ENCODE measurements around the gene OR4C46.
"Not testable (repeated sequence)": the region's sequence is repeated elsewhere in the genome, so short reads cannot be mapped to it uniquely, and the experiment has no call there.

OR4C46 gene

DNA sequence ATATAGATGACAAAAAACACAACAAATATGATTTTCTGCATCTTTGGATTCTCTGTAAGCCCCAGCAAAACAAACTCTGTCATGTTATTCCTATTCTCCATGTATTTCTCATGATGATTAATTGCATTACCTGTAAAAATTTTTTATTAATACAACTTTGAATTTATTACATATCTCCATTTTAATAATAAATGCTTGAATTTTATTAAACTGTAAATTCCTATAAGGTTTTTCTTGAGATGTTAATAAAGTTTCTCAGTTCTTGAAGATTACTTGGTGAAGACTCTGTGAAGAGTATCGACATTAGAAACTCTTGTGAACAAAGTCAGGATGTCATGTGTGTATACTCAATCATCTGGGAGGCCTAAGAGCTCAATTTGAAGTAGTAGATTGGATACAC, at the start of gene OR4C46:
Gene OR4C46, minus strand, starts transcription at position 101 of the 400 bp plus-strand sequence. Its CDS starts 0 bp downstream, at position 101.
- DNase-seq: no peak

DNA sequence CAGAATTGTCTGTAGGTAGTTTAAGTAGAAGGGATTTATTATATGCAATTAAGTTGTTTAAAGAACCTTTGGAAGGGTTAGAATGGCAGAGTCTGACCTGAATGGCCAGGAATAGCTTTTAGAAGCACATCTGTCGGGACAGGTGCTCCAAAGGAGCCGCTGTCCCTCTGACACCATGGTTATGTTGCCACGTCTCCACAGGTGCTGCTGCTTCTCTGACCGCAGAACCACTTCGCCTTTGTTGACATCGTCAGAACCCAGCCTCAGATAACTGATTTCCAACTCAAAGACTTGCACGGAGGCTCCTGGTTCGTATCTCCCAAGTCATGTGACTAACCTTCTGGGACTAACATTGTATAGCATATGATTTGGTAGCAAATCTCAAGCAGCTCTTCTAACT, 41.8 kb upstream of the OR4C46 start:
- DNase-seq: not testable (repeated sequence)

DNA sequence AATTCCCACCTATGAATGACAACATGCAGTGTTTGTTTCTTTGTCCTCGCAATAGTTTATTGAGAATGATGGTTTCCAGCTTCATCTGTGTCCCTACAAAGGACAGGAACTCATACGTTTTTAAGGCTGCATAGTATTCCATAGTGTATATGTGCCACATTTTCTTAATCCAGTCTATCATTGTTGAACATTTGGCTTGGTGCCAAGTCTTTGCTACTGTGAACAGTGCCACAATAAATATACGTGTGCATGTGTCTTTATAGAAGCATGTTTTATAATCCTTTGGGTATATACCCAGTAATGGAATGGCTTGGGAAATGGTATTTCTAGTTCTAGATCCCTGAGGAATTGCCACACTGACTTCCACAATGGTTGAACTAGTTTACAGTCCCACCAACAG, 42.4 kb downstream of the OR4C46 start:
- DNase-seq: not testable (repeated sequence)

GRCh38 chr11:54558919-54559318, 44.9 kb downstream of the OR4C46 start:
- no peak for DNase-seq

DNA sequence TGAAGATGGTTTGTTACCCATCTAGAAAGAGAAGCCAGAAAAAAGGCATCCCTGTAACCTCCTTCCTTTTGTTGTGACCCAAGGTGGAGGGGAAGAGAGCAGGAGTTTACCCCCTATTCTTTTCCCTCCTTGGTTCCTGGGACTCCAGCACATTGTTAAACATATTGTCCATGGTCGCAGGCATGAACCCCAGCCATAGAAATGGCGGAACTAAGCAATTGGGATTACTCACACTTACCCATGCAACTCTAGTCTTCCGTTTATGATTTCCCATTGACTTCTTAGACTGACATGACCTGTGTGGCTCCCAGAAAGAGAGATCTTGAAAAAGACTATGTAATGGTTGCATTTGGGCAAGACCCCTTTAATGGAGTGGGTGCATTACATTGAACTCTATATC, 45.4 kb downstream of the OR4C46 start:
- DNase-seq: no peak
